Amniotic epithelial cell (primary cell): Measurements from ENCODE around the gene RAB40B.
A peak's percentile ranks its signal among the peaks of the same experiment; 100 is the strongest.

Experiments used
- DNase-seq: peaks from one replicate; pipeline ENCODE4 v3.0.0-alpha.2; 2010; ENCODE audit warnings: low read depth

RAB40B gene

GRCh38 chr17:82649501-82650261 is 48.8 kb downstream of the RAB40B start:
- no peak for DNase-seq

GRCh38 chr17:82648742-82649331 is 49.7 kb downstream of the RAB40B start:
- no peak for DNase-seq

- peak; percentile 96 for DNase-seq
Observed at GRCh38 chr17:82648165-82648668, 50.3 kb downstream of the RAB40B start, which contains the start of gene WDR45B. WDR45B (minus strand) TSS chr17:82648444; CDS start chr17:82648340, 104 bp downstream.

- no peak for DNase-seq
Observed at GRCh38 chr17:82647593-82648164, 50.8 kb downstream of the RAB40B start.

GRCh38 chr17:82645516-82645915 is 53.0 kb downstream of the RAB40B start:
- no peak for DNase-seq

- DNase-seq: no peak
Observed at GRCh38 chr17:82644148-82644547, 54.4 kb downstream of the RAB40B start.

GRCh38 chr17:82642022-82642421 is 56.5 kb downstream of the RAB40B start:
- DNase-seq: no peak

- DNase-seq: no peak
Observed at GRCh38 chr17:82640036-82640435, 58.5 kb downstream of the RAB40B start.

GRCh38 chr17:82639628-82640027 is 58.9 kb downstream of the RAB40B start:
- DNase-seq: no peak

- DNase-seq: no peak
Observed at GRCh38 chr17:82638183-82638773, 60.2 kb downstream of the RAB40B start.

- no peak for DNase-seq
Observed at GRCh38 chr17:82636626-82637598, 61.6 kb downstream of the RAB40B start.

GRCh38 chr17:82633343-82633742 is 65.2 kb downstream of the RAB40B start:
- DNase-seq: no peak

- DNase-seq: no peak
Observed at GRCh38 chr17:82632451-82632850, 66.0 kb downstream of the RAB40B start.

- no peak for DNase-seq
Observed at GRCh38 chr17:82631544-82631943, 67.0 kb downstream of the RAB40B start.

GRCh38 chr17:82630212-82630611 is 68.3 kb downstream of the RAB40B start:
- DNase-seq: no peak

- DNase-seq: no peak
Observed at GRCh38 chr17:82629748-82630147, 68.8 kb downstream of the RAB40B start.

GRCh38 chr17:82627405-82627804 is 71.1 kb downstream of the RAB40B start:
- no peak for DNase-seq

GRCh38 chr17:82623707-82624106 is 74.8 kb downstream of the RAB40B start:
- peak; percentile 41 for DNase-seq

GRCh38 chr17:82619641-82620040 is 78.9 kb downstream of the RAB40B start:
- no peak for DNase-seq

- no peak for DNase-seq
Observed at GRCh38 chr17:82619211-82619610, 79.3 kb downstream of the RAB40B start.

GRCh38 chr17:82616021-82616711 is 82.3 kb downstream of the RAB40B start:
- no peak for DNase-seq
